Adrenal gland (tissue), 12 donors: ENCODE measurements around the gene FAM111B. TPM values are rescaled to one million over a fixed set of nuclear protein-coding genes. Genes with fewer than 3 reads are reported as not detected.
"Not testable (repeated sequence)": the region's sequence is repeated elsewhere in the genome, so short reads cannot be mapped to it uniquely, and the experiment has no call there.

ENCODE experiments used
- DNase-seq, 7 donors: peaks; one replicate each; pipeline ENCODE4 v3.0.0-alpha.2; 2019 to 2020
- H3K27ac ChIP-seq, 5 donors: fragments of 200-600 bp; sonication (generic) in 4 of 5; 1 replicate in 3 of 5; 2 replicates in 2 of 5; pipeline versions ENCODE4 v1.5.1 to v1.8.0; 2016 to 2020; ENCODE audit warnings: mild to moderate bottlenecking in 1 of 5
- H3K27me3 ChIP-seq: fragments of 200-600 bp; 2 replicates; pipeline ENCODE4 v1.8.0; 2021
- H3K36me3 ChIP-seq, 2 donors: fragments of 200-600 bp; replicated peaks in 1 of 2; 1 replicate in 1 of 2; 2 replicates in 1 of 2; pipeline versions ENCODE4 v1.5.1 to v1.8.0; 2018 to 2022
- H3K4me1 ChIP-seq, 2 donors: fragments of 200-600 bp; replicated peaks in 1 of 2; 1 replicate in 1 of 2; 2 replicates in 1 of 2; pipeline versions ENCODE4 v1.5.1 to v1.8.0; 2018 to 2021
- H3K4me3 ChIP-seq, 4 donors: fragments of 200-600 bp; sonication (generic) in 3 of 4; one replicate each; pipeline ENCODE4 v1.5.1; 2016 to 2018
- H3K9me3 ChIP-seq, 3 donors: fragments of 200-600 bp; sonication (generic) in 1 of 3; replicated peaks in 1 of 3; 1 replicate in 2 of 3; 2 replicates in 1 of 3; pipeline versions ENCODE4 v1.5.1 to v1.8.0; 2016 to 2021
- CTCF ChIP-seq, 6 experiments: fragments of 450-650 bp in 4 of 6; fragments of 200-600 bp in 2 of 6; sonication (generic) in 1 of 6; IDR thresholded peaks; 1 replicate in 5 of 6; 2 replicates in 1 of 6; pipeline versions ENCODE4 v1.5.1 to v1.8.0; 2016 to 2021; ENCODE audit warnings: antibody characterized with exemption in 6 of 6, mild to moderate bottlenecking in 2 of 6, moderate library complexity in 1 of 6
- POLR2A ChIP-seq, 2 donors: fragments of 450-650 bp; IDR thresholded peaks; one replicate each; pipeline ENCODE4 v1.6.1; 2017; ENCODE audit warnings: antibody characterized with exemption in 2 of 2, mild to moderate bottlenecking in 2 of 2, moderate library complexity in 1 of 2
- WGBS, 4 donors: extraction: QIAGEN DNeasy Blood & Tissue Kit in 2 of 4; methylation state at CpG; one replicate each; pipeline versions ENCODE4 v1.1.5 to v1.1.7; 2013 to 2017; 5-methylcytosine and 5-hydroxymethylcytosine counted together
- intact Hi-C, 2 donors: fragments of 100-400 bp; cut with DNase I; formaldehyde crosslinking; loops; one replicate each; pipeline versions ENCODE4 v1.14.1 to v1.15.0; 2022 to 2023
- polyA plus RNA-seq, 3 donors: library from polyadenylated mRNA; stranded (reverse); fragments of 200-250 nt in 2 of 3; fragments of 350-450 nt in 1 of 3; fragmentation: Illumina TruSeq in 1 of 3; extraction: RNeasy Lipid Tissue Mini Kit (QIAGEN cat#74804) in 1 of 3; gene quantifications; one replicate each; pipeline ENCODE4 v1.2.3, GENCODE V29; 2013 to 2014
- total RNA-seq, 9 donors: library from RNA; depleted of rRNA in 4 of 9; stranded (reverse); fragments of >200 nt in 4 of 9; fragments of 120-200 nt in 1 of 9; fragmentation: NEBNext Ultra II Directional in 1 of 9; extraction: Animal tissue kit (Norgen Biotek cat#: 25700) in 1 of 9; gene quantifications; one replicate each; pipeline versions ENCODE4 v1.1.0 to v1.2.4, GENCODE V29; 2013 to 2023
- donor health status: healthy with polysubstance abuse.
- donor health status: Bipolar disorder and iron deficiency.
- donor health status: DM: yes; HTN: yes; CAD: no.
- donor health status: DM: no; HTN: no; CAD: no.
- donor health status: DM: no; HTN: no; CAD: no.
- donor health status: DM: yes; HTN: yes; CAD: no.

FAM111B gene
- total and polyA plus RNA-seq, 12 donors = 0.08 to 14.1 (median 0.77) TPM; not detected in 1

DNA sequence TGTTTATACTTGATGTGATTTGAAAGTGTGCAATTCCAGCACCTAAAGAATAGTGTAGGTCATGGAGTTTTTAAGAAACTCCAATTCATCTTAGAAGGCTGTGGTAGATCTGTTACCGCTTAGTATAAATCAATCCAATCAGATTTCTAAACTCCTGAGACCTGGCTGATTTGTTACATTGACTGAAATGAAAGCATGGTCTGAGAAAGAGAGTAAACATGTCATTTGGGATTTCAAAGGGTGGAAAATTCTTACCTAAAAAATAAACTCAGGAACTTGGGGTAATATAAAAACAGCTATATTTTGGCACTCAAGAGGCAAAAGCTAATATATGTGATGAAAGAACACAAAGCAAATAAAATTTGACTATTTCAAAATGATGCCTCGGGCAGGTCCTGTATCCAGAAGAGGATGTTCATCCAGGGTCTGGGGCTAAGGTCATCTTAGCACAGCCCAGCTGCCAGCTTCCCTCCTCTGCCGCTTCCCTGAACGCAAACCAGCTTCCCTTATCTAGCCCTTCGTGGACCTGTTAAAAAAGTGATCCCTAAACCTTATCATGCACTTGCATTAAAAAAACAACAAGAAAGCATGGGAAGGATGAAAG, 11.0 kb upstream of the FAM111B start:
- not testable (repeated sequence) for H3K36me3 ChIP-seq, H3K4me3 ChIP-seq, DNase-seq, H3K27me3 ChIP-seq, H3K9me3 ChIP-seq, H3K4me1 ChIP-seq, H3K27ac ChIP-seq
- intact Hi-C loops = loop anchor here in 1 of 2 donors (5.0 kb wide), 1 partner anchor 41 kb away; no protein-coding TSS in a partner anchor
- 73 to 82% (median 77%) methylated on average over 5 of the region's 5 CpGs for WGBS, 4 donors

- Histone ChIP-seq H3K27ac (no peak overlapping the region), H3K9me3 (no peaks in the 10 kb centered on the region), H3K4me3 (no peak overlapping the region), H3K27me3 (no peaks in the 10 kb centered on the region), H3K36me3 (no peaks in the 10 kb centered on the region), H3K4me1 (peaks cover 5 to 10% of the 10 kb centered on the region in 2 donors)
- WGBS, 4 donors = 88 to 92% (median 88%) methylated on average over 5 of the region's 5 CpGs
- intact Hi-C loops = loop anchor here in 1 of 2 donors (5.0 kb wide), 1 partner anchor 40 kb away; no protein-coding TSS in a partner anchor
- DNase-seq = peak; percentile 50 to 86 (median 64)
- TF ChIP-seq CTCF (IDR thresholded peaks at IDR 0.05) (peak; percentile 44 to 71 (median 60)), POLR2A (IDR thresholded peaks at IDR 0.05) (no peak)
Observed at GRCh38 chr11:59097113-59097708, 9.8 kb upstream of the FAM111B start.

DNA sequence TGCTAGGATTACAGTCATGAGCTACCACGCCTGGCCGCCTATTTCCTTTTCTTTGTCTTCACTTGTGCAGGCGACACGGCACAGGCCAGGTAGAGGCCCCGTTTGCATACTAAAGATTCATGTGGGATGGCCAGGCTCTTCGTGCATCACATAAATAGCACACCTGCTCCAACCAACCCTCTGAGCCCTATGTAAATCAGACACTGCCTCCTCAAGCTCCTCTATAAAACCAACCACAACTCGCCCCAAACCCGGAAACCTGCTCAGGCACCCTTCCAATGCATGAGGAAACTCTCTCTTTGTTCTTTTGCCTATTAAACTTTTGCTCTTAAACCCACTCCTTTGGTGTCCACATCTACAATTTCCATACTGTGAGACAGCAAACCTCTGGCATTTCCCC, 9.1 kb upstream of the FAM111B start:
- not testable (repeated sequence) for DNase-seq, H3K27me3 ChIP-seq, H3K36me3 ChIP-seq, H3K27ac ChIP-seq, H3K4me3 ChIP-seq, H3K9me3 ChIP-seq
- H3K4me1 ChIP-seq = peaks cover 7 to 12% of the 10 kb centered on the region in 2 donors
- 78 to 85% (median 80%) methylated on average over 8 of the region's 8 CpGs for WGBS, 4 donors
- intact Hi-C loops = loop anchor here in 1 of 2 donors (5.0 kb wide), 1 partner anchor 39 kb away; no protein-coding TSS in a partner anchor

GRCh38 chr11:59102259-59102765, 4.7 kb upstream of the FAM111B start:
- Histone ChIP-seq H3K9me3 (no peaks in the 10 kb centered on the region), H3K4me1 (peaks cover 12 to 14% of the 10 kb centered on the region in 2 donors), H3K27me3 (no peaks in the 10 kb centered on the region), H3K27ac (no peak overlapping the region), H3K36me3 (no peaks in the 10 kb centered on the region), H3K4me3 (peak overlapping the region in 1 of 4 donors; percentile 46)
- peak in 5 of 6 experiments; percentile 12 to 34 (median 22) for TF ChIP-seq CTCF (IDR thresholded peaks at IDR 0.05)
- TF ChIP-seq POLR2A (IDR thresholded peaks at IDR 0.05) = no peak
- DNase-seq = peak; percentile 41 to 71 (median 60)
- WGBS, 4 donors = 6 to 19% (median 9%) methylated on average over 16 to 23 of the region's 23 CpGs
- intact Hi-C loops = no loop called here

DNA sequence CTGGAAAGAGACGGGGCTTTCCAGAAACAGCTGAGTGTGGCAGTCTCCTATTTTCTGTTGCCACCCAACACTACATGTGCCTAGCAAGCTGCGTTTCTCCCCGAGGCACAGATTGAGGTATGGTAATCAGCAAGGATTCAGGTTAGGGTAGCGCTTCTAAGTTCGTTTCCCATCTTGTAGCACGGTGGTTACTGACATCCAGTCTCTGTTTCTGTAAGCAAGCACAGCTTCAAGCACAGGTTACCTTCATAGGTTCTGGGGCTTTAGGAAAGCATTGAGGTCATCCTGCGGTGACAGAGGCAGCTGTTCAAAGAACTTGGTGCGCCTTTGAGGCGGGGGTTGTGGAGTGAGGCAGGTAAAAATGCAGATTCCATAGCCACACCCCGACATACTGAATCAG, 684 bp downstream of the FAM111B start:
- H3K4me3 ChIP-seq = peak overlapping the region in 1 of 4 donors; percentile 55
- H3K9me3 ChIP-seq, intact Hi-C loops, H3K27ac ChIP-seq, H3K27me3 ChIP-seq, DNase-seq, H3K36me3 ChIP-seq, H3K4me1 ChIP-seq: not testable (repeated sequence)
- 19 to 39% (median 25%) methylated on average over 10 of the region's 10 CpGs for WGBS, 4 donors
